Bone marrow (tissue), 2 donors: ENCODE results near the gene SLC13A3.
"Not testable (repeated sequence)": the region's sequence is repeated elsewhere in the genome, so short reads cannot be mapped to it uniquely, and the experiment has no call there.

Source experiments
- DNase-seq, 2 donors: peaks; one replicate each; lab custom pipeline; 2025; lab: John Stamatoyannopoulos, UW

SLC13A3 gene

GRCh38 chr20:46681032-46681854 lies 30.0 kb upstream of the SLC13A3 start:
- DNase-seq: peak in 1 of 2 donors; percentile 50

DNA sequence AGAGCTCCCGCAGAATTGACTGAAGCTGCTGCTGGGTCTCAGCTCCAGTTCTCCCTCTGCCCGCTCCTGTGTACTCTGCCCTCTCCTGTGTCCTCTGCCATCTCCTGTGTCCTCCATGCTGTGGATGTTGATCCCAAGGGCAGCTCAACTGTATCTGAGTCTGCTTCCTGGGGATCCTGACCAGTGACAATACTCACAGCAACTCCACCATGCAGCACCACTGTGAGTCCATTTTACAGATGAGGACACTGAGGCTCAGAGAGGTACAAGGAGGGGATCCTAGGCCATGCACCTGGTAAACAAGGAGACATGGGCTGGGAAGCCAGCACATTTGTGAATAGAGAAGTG lies 29.4 kb upstream of the SLC13A3 start:
- no peak for DNase-seq

- no peak for DNase-seq
Observed at GRCh38 chr20:46678516-46678915, 27.3 kb upstream of the SLC13A3 start.

- no peak for DNase-seq
Observed at GRCh38 chr20:46677608-46678007, 26.3 kb upstream of the SLC13A3 start.

DNA sequence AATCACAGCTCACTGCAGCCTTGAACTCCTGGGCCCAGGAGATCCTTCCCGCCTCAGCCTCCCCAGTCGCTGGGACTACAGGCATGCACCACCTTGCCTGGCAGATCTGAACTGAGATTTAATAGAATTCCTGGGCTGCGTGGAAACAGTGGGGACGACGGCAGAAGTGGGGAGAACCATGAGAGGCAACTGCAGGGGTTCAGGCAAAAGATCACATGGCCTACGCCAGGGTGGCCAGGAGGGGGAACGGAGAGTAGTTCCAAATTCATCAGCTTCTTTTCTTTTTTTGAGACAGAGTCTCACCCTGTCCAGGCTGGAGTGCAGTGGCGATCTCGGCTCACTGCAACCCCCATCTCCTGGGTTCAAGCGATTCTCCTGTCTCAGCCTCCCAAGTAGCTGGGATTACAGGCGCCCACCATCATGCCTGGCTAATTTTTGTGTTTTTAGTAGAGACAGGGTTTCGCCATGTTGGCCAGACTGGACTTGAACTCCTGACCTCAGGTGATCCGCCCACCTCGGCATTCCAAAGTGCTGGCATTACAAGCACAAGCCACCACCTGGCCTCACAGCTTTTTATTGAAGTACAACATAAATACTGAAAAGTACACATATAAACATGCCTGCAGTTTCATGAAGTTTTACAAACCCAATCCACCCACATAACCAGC lies 25.5 kb upstream of the SLC13A3 start:
- not testable (repeated sequence) for DNase-seq

DNA sequence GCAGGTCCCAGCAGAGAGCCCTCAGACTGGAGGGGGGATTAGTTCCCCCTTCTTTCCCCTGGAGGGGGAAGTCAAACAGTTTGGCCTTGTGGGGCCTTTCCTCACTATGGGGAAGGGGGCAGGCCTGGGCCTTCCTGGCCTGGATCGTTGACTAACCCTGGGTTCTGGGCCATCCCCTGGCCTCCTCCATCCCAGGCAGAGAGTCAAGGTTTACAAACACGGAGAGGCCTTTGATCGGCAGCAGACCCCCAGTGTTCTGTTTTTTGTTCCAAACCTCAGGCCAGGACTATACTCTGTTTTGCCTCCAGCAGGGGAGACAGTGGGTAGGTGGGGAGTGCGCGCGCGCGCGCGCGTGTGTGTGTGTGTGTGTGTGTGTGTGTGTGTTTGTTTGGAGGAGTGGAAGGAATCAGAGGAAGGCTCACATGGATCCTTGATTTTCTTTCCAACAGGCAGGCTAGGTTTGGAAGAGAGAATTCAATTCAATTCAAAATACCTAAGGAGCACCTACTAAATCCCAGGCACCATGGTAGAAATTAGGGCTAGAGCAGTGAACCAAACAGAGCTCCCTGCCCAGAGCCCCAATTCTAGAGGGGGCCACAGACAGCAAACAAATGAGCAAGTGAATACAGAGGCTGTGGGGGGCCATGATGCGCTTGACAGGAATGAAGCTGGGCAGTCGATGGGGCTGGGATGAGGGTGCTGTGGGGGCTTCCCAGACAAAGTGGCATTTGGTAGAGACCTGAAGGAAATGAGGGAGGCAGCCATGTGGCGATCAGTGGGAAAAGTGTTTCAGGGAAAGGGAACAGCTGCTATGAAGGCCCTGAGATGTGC lies 23.2 kb upstream of the SLC13A3 start:
- no peak for DNase-seq

GRCh38 chr20:46673394-46674252 lies 22.4 kb upstream of the SLC13A3 start:
- no peak for DNase-seq

DNA sequence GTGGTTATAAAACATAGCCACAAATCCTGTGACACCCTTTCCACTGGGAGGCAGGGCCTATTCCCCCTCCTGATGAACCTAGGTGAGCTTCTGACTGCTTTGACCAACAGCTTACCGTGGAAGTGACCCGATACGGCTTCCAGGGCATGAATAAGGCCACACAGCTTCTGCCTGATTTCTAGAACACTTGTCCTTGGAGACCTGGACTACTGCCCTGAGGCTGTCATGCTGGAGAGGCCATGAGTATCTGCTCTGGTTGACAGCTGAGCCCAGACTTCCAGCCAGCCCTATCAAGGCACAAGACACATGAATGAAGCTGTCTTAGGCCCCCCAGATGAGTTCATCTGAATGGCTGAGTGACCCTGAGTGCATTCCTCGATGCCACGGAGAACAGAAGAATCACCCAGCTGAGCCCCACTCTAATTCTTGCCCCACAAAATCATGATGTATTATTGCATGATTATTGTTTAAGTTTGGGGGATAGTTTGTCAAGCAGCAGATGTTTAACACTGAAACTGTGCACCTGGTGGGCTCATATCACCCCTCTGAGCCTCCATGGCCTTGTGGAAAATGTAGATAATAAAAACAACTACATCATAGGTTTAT lies 21.4 kb upstream of the SLC13A3 start:
- no peak for DNase-seq

- DNase-seq: no peak
Observed at GRCh38 chr20:46671866-46672542, 20.7 kb upstream of the SLC13A3 start.

DNA sequence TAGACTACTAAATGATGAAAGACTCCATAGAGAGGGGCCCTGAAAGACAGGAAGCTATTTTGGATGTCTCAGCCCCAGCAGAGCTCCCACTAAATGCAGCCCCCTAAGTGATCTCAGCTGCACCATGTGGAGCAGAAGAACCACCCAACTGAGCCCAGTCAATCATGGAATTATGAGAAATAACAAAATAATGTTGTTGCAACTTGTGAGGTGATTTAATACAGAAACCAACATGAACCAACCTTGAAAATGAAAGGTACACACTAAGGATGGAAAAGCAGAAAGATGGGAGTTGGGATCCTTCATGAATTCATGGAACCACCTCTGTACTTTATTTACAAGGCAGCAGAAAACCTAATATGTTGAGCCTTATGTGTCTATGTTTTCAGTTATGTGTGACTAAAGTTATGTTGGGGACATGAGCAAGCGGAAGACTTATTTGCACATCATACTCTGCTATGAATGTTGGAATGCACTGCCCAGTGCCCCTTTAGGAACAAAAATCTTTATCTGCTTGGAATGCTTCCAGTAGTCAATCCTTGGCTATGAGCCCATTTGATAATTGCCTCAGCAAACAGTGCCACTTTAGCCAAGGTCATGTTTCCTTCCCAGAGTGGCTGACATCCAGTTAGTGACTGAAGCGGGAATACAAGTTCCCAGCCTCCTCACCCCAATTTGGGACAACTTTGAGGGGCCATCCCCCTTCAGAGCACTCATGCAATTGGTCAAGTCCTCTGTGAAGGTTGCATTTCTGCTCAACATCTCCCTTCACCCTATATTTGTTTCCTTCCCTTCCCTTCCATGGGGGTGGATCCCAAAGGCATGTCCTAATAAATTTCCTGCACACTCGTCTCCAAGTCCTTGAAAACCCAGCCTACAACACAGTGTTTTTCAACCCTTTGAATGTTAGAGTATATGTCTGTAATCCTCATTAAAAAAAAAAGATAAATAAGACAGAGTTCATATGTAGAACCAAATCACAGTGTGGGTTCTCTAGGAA lies 19.6 kb upstream of the SLC13A3 start:
- DNase-seq: no peak

DNA sequence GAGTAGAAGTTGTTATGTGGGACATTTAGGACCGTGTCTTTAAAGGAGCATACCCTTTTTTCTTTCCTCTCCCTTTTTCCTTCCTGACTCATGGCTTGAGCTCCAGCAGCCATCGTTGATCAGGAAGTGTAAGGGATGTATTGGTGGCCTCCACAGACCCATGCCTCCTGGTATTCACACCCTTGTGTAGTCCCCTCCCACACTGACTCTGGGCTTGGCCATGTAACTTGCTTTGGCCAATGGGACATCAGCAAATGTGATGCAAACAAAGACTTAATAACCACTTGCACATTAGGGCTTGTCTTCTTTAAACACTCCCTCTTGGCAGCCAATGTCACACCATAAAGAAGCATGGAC lies 18.9 kb upstream of the SLC13A3 start:
- DNase-seq: no peak

DNA sequence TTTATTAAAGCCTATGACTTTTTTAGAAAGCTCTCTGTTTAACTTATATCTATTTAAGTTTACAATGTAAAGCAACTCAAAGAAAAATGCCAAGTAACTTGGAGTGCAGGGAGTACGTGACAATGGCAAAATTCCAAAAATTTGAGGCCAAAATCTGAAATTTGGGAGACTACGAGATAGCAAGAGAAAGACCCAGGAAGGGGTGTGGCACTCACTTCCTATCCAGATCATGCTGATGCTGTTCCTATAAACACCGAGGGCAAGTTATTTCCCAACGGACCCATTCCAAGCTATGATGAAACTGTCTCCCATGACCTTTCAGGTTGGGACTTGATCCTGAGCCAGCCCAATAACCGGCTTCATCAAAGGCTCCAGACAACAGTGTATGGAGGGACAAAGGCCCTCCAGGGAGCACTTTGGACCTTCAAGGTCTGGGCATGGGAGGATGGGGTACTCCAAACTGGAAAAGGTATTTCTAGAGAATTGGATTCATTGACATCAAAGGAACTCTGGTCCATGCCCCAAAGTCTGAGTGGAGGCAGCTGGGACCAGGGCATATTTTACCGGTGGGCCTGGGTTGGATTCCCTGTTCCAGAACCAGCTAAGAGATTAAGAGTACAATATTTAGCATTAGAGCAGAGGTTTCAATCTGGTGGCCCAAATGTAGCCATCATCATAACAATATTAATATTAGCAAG lies 15.7 kb upstream of the SLC13A3 start:
- DNase-seq: no peak

GRCh38 chr20:46666306-46666705 lies 15.0 kb upstream of the SLC13A3 start:
- DNase-seq: no peak

DNA sequence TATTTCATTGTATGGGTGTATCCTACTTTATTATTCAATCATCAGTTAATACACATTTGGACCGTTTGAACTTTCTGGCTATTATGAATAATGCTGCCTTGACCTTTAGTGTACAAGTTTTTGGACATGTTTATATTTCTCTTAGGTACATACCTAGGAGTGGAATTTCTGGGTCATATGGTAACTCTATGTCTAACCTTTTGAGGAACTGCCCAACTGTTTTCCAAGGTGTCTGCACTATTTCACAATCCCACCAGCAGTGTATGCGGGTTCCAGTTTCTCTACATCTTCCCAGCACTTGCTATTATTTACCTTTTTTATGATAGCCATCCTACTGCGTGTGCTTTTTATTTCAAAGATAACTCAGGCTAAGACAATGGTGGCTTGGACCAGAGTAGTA lies 14.3 kb upstream of the SLC13A3 start:
- DNase-seq: no peak

DNA sequence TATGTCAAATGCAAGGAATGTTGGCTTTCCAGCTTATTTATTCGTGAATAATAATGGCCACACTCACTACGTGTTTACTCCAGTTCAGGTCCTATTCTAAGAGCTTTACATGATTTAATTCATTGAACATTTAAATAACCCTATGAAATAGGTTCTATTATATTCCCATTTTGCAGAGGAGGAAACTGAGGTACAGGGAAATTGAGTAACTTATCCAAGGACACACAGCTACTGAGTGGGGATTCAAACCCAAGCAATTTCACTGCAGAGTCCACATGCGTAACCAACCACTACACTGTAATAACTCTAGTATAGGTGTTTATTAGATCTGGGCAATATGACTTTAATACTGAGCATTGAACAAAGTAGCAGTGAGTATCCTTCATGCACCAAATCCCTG lies 12.3 kb upstream of the SLC13A3 start:
- no peak for DNase-seq

DNA sequence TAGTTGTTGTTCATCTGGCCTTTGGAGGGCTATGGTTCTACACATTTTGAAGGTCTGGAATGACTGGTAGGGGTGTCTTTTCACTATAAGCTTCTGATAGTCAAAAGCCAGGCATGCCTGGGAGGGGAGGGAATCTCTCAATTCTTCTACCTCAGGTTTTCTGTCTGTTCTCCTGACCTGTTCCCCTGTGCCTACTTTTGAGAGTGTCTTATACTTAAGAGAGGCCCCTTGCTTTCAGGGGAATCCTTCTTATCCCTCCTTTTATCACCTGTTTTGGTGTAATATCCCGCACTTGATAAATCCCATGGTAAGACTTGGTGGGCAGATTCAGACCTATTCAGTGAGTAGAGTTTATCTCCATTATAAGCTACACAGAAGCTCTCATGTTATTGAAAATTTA lies 10.4 kb upstream of the SLC13A3 start:
- DNase-seq: no peak

DNA sequence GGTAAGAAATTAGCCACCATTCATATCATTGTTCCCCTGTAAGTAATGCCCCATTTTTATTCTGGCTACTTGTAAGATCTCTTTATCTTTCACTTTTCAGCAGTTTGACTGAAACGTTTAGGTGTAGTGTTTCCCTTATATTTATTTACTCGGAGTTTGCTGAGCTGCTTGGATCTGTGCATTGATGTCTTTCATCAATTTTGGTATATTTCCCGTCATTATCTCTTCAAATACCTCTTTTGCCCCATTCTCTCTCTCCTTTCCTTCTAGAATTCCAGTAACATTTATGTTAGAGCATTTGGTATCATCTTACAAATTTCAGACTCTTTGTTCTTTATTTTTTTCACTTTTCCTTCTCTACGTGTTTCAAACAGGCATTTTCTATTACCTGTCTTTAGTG lies 9.2 kb upstream of the SLC13A3 start:
- no peak for DNase-seq

DNA sequence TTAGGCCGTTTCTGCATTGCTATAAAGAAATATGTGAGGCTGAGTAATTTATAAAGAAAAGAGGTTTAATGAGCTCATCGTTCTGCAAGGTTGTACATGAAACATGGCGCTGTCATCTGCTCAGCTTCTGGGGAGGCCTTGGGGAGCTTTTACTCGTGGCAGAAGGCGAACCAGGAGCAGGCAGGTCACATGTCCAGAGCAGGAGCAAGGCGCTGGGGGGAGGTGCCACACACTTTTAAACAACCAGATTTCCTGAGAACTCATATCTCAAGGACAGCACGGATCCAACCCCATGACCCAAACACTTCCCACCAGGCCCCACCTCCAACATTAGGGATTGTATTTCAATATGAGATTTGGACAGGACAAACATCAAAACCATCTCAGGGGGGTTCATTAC lies 6.4 kb upstream of the SLC13A3 start:
- no peak for DNase-seq

DNA sequence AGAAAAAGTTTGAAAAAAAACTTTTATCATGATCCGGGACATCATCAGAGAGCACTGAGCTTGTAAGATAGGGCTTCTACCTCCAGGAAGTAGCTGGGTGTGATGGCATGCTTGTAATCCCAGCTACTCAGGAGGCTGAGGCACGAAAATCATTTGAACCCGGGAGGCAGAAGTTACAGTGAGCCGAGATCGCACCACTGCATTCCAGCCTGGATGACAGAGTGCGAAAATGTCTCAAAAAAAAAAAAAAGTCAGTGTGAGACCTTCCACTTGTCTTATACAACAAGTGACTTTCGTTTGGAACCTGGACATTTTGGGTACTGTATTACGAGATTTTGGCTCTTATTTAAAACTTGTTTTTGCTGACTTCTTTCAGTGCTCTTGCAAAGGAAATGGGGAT lies 5.9 kb upstream of the SLC13A3 start:
- DNase-seq: no peak
